HG02759 (cell line): Measurements from ENCODE around the gene NECTIN1.

Source experiments
- ATAC-seq: cut with Tn5 transposase; IDR thresholded peaks from one replicate; pipeline ENCODE4 v1.9.1; 2021; ENCODE audit warnings: mild to moderate bottlenecking, moderate library complexity; ENCODE audit not compliant: unreplicated experiment

Gene NECTIN1

GRCh38 chr11:119624102-119624615 is 104.8 kb downstream of the NECTIN1 start:
- ATAC-seq: no peak

GRCh38 chr11:119623682-119624081 is 105.3 kb downstream of the NECTIN1 start:
- no peak for ATAC-seq

- no peak for ATAC-seq
Observed at GRCh38 chr11:119622454-119623143, 106.4 kb downstream of the NECTIN1 start.

- no peak for ATAC-seq
Observed at GRCh38 chr11:119619665-119620064, 109.3 kb downstream of the NECTIN1 start.

GRCh38 chr11:119618208-119618909 is 110.6 kb downstream of the NECTIN1 start:
- no peak for ATAC-seq

GRCh38 chr11:119617340-119617713 is 111.7 kb downstream of the NECTIN1 start:
- ATAC-seq: no peak

GRCh38 chr11:119616586-119617339 is 112.2 kb downstream of the NECTIN1 start:
- ATAC-seq: no peak

GRCh38 chr11:119615882-119616196 is 113.2 kb downstream of the NECTIN1 start:
- no peak for ATAC-seq

GRCh38 chr11:119615003-119615881 is 113.8 kb downstream of the NECTIN1 start:
- peak; percentile 82 for ATAC-seq

GRCh38 chr11:119614222-119615002 is 114.6 kb downstream of the NECTIN1 start:
- ATAC-seq: no peak

GRCh38 chr11:119612814-119613213 is 116.2 kb downstream of the NECTIN1 start:
- no peak for ATAC-seq

GRCh38 chr11:119610836-119611426 is 118.1 kb downstream of the NECTIN1 start:
- no peak for ATAC-seq

- ATAC-seq: no peak
Observed at GRCh38 chr11:119608781-119609180, 120.2 kb downstream of the NECTIN1 start.

- ATAC-seq: no peak
Observed at GRCh38 chr11:119608201-119608600, 120.8 kb downstream of the NECTIN1 start.

GRCh38 chr11:119607726-119608125 is 121.3 kb downstream of the NECTIN1 start:
- ATAC-seq: no peak

- no peak for ATAC-seq
Observed at GRCh38 chr11:119605137-119605665, 123.8 kb downstream of the NECTIN1 start.

GRCh38 chr11:119602745-119603373 is 126.1 kb downstream of the NECTIN1 start:
- no peak for ATAC-seq

- no peak for ATAC-seq
Observed at GRCh38 chr11:119599864-119600541, 129.0 kb downstream of the NECTIN1 start.
